Liver (tissue), 3 donors: ENCODE data around the gene SS18L1.

Experiments used
- ATF3 ChIP-seq: IDR thresholded peaks from 2 replicates; pipeline ENCODE4 v1.6.1; 2016; ENCODE audit warnings: antibody characterized with exemption
- CTCF ChIP-seq: fragments of 150-350 bp; IDR thresholded peaks from 2 replicates; pipeline ENCODE4 v1.5.1; 2017; ENCODE audit warnings: improper control_type of control experiment, low read depth, low read length; ENCODE audit not compliant: missing input control
- FOXA1 ChIP-seq: IDR thresholded peaks from 2 replicates; pipeline ENCODE4 v1.6.1; 2016; ENCODE audit warnings: antibody characterized with exemption
- GABPA ChIP-seq, 2 donors: IDR thresholded peaks in 1 of 2; conservative IDR thresholded peaks in 1 of 2; 2 replicates each; pipeline ENCODE4 v1.6.1; 2016; ENCODE audit warnings: antibody characterized with exemption in 2 of 2, mild to moderate bottlenecking in 1 of 2, moderate library complexity in 1 of 2
- RAD21 ChIP-seq, 2 donors: IDR thresholded peaks; 2 replicates each; pipeline ENCODE4 v1.6.1; 2016; ENCODE audit warnings: antibody characterized with exemption in 2 of 2, mild to moderate bottlenecking in 2 of 2
- REST ChIP-seq: IDR thresholded peaks from 2 replicates; pipeline ENCODE4 v1.6.1; 2016; ENCODE audit warnings: antibody characterized with exemption, mild to moderate bottlenecking
- SP1 ChIP-seq: IDR thresholded peaks from 2 replicates; pipeline ENCODE4 v1.6.1; 2018; ENCODE audit warnings: antibody characterized with exemption, mild to moderate bottlenecking
- TAF1 ChIP-seq: conservative IDR thresholded peaks from 2 replicates; pipeline ENCODE4 v1.6.1; 2016; ENCODE audit warnings: antibody characterized with exemption, mild to moderate bottlenecking
- YY1 ChIP-seq: IDR thresholded peaks from 2 replicates; pipeline ENCODE4 v1.6.1; 2016; ENCODE audit warnings: antibody characterized with exemption, mild to moderate bottlenecking
- donor health status: healthy.
- donor health status: healthy.

DNA sequence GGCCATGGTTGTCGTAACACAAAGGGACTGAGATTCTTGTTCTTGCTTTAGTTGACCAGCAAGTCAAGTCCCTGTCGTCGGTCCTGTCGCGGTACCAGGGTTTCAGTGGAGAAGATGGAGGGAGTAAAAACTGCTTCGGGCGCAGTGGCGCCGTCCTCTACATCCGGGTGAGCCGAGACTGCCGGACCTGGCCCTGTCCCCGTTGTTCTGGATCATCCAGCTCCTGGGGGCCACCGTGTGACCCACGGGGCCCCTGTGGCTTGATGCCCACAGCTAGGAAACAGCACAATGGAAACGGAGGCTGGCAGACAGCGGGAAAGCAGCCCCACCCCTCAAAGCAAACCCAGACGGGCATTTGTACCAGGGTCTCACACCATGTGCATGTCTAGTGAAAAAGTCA lies 54.2 kb downstream of the SS18L1 start:
- no peak for TF ChIP-seq TAF1
- no peak for TF ChIP-seq CTCF
- no peak for TF ChIP-seq REST
- no peak for TF ChIP-seq YY1
- TF ChIP-seq FOXA1, result no peak
- no peak for TF ChIP-seq RAD21 (IDR thresholded peaks at IDR 0.05)
- no peak for TF ChIP-seq ATF3
- TF ChIP-seq SP1, result no peak
- no peak for TF ChIP-seq GABPA (IDR thresholded peaks at IDR 0.05 in 1 of 2, conservative IDR thresholded peaks at IDR 0.05 in 1 of 2)
